DOHH2 (cell line): ENCODE data around the gene LTB.

Experiments used
- CTCF ChIP-seq: fragments of 200-600 bp; sonication (generic); IDR thresholded peaks from one replicate; pipeline ENCODE4 v1.5.1; 2014; ENCODE audit warnings: antibody characterized with exemption, mild to moderate bottlenecking, low read depth, low read length; ENCODE audit not compliant: poor library complexity, severe bottlenecking
- EZH2phosphoT487 ChIP-seq: fragments of 200-600 bp; sonication (generic); IDR thresholded peaks from 2 replicates; pipeline ENCODE4 v1.6.1; 2017; ENCODE audit warnings: borderline replicate concordance, mild to moderate bottlenecking, antibody characterized with exemption, low read length, moderate library complexity, mixed read lengths

GRCh38 chr6:31609519-31610406 is 27.5 kb upstream of the LTB start:
- TF ChIP-seq EZH2phosphoT487 (no peak), CTCF (no peak)
